Measurements from ENCODE around the gene MFAP1. TPM values are rescaled to one million over a fixed set of nuclear protein-coding genes. Genes with fewer than 3 reads are reported as not detected.
A peak's percentile ranks its signal among the peaks of the same experiment; 100 is the strongest.

The MFAP1 gene
- total RNA-seq, 1 experiment from 2014 or later: 19.7 TPM

DNA sequence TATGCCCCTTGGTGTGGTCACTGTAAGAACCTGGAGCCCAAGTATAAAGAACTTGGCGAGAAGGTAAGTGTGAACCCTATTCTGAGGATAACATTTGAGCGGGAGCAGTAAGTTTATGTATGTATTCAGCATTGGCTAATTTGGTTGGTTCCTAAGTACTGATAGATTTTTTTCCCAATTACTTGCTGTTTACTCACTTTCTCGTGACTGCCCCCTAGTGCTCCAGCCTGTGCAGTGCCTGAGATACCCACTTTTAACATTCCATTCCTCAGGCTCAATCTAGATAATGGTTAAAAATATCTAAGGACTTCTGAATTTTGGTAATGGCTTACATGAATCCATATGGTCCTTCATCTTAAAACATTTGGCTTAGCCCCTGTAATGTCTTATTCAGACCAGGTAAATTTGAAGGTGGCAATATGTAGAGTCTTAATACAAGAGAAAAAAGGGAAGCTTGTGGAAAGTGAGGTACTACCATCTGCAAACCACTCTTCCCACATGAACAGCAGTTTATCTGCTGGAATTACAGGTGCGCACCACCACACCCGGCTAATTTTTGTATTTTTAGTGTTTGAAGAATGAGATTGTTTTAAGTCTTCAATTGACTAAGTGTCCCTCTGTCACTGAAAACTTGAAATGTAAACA, 54.8 kb downstream of the MFAP1 start:
- Histone ChIP-seq H3K27ac (ENCODE audit: low read length) (peak overlapping the region; percentile 99), H3K4me3 (ENCODE audit: low read length) (no peak overlapping the region), H3K79me2 (ENCODE audit: low read length) (peaks cover 6% of the 10 kb centered on the region), H3K9ac (ENCODE audit: low read length) (no peak overlapping the region), H3K27me3 (ENCODE audit: low read length) (no peaks in the 10 kb centered on the region), H3K9me3 (ENCODE audit: low read length) (no peaks in the 10 kb centered on the region), H3K4me1 (ENCODE audit: low read length) (peaks cover 50% of the 10 kb centered on the region), H3K4me2 (ENCODE audit: low read depth, low read length, poor library complexity, severe bottlenecking) (no peak overlapping the region), H4K20me1 (ENCODE audit: insufficient read depth, low read depth, low read length) (peaks cover 23% of the 10 kb centered on the region), H3K36me3 (ENCODE audit: insufficient read depth, low read length) (peaks cover 78% of the 10 kb centered on the region), H2AFZ (ENCODE audit: low read length) (no peak overlapping the region), H3K9me2 (replicated peaks; ENCODE audit: insufficient read depth, low read length) (no peaks in the 10 kb centered on the region)
- DNase-seq: peak; percentile 83

- no peaks in the 10 kb centered on the region for H3K27me3 ChIP-seq (ENCODE audit: low read length)
- no peaks in the 10 kb centered on the region for H3K9me3 ChIP-seq (ENCODE audit: low read length)
- no peak overlapping the region for H3K4me3 ChIP-seq (ENCODE audit: low read length)
- H3K4me1 ChIP-seq (ENCODE audit: low read length): no peaks in the 10 kb centered on the region; the same call in 1 of the 2 replicates
- no peak overlapping the region for H3K27ac ChIP-seq (ENCODE audit: low read length)
- DNase-seq: no peak
- peaks cover 16% of the 10 kb centered on the region; the same call in 1 of the 2 replicates for H4K20me1 ChIP-seq (ENCODE audit: insufficient read depth, low read depth, low read length)
- H3K9me2 ChIP-seq (replicated peaks; ENCODE audit: insufficient read depth, low read length): no peaks in the 10 kb centered on the region
- H3K9ac ChIP-seq (ENCODE audit: low read length): no peak overlapping the region
- peaks cover 62% of the 10 kb centered on the region for H3K36me3 ChIP-seq (ENCODE audit: insufficient read depth, low read length)
- no peak overlapping the region for H2AFZ ChIP-seq (ENCODE audit: low read length)
- H3K79me2 ChIP-seq (ENCODE audit: low read length): peaks cover 3% of the 10 kb centered on the region; the same call in 1 of the 2 replicates
- H3K4me2 ChIP-seq (ENCODE audit: low read depth, low read length, poor library complexity, severe bottlenecking): no peak overlapping the region
These were observed 60.6 kb downstream of the MFAP1 start for GRCh38 chr15:43763819-43764446.

DNA sequence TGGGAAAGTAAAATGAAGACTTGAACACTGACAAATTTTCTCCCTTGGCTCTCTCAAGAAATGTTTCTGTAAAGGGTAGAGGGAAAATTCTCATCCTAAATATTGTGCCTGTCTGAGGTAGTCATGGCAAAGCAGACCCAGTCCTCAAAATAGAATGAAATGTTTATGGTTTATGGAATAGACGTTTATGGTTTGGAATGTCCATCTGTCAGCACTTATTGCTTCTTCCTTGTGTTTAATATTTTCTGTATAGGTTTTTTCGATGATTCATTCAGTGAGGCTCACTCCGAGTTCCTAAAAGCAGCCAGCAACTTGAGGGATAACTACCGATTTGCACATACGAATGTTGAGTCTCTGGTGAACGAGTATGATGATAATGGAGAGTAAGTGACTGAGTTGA, 61.7 kb downstream of the MFAP1 start:
- H3K4me3 ChIP-seq (ENCODE audit: low read length): no peak overlapping the region
- H3K4me1 ChIP-seq (ENCODE audit: low read length): no peaks in the 10 kb centered on the region
- no peaks in the 10 kb centered on the region for H3K27me3 ChIP-seq (ENCODE audit: low read length)
- peaks cover 8% of the 10 kb centered on the region; the same call in 1 of the 2 replicates for H3K79me2 ChIP-seq (ENCODE audit: low read length)
- no peak for DNase-seq
- no peak overlapping the region for H3K4me2 ChIP-seq (ENCODE audit: low read depth, low read length, poor library complexity, severe bottlenecking)
- H3K36me3 ChIP-seq (ENCODE audit: insufficient read depth, low read length): peaks cover 56% of the 10 kb centered on the region
- H3K9ac ChIP-seq (ENCODE audit: low read length): no peak overlapping the region
- peaks cover 16% of the 10 kb centered on the region; the same call in 1 of the 2 replicates for H4K20me1 ChIP-seq (ENCODE audit: insufficient read depth, low read depth, low read length)
- no peak overlapping the region for H3K27ac ChIP-seq (ENCODE audit: low read length)
- no peaks in the 10 kb centered on the region for H3K9me2 ChIP-seq (replicated peaks; ENCODE audit: insufficient read depth, low read length)
- no peaks in the 10 kb centered on the region for H3K9me3 ChIP-seq (ENCODE audit: low read length)
- H2AFZ ChIP-seq (ENCODE audit: low read length): no peak overlapping the region

Small RNA genes within 50 kb of the gene (small RNA-seq; reads per million reads assigned to genes)
- not detected for gene MIR1282
- not detected for gene RF00019

Other genes starting within 250 kb of the MFAP1 start
- gene PPIP5K1, start 234.5 kb downstream of the MFAP1 start, total RNA-seq (2014; rRNA removed; shearing (Covaris generic); ENCODE audit: low replicate concordance): 31.5 and 33.6 TPM in 2 replicates
- gene CKMT1B, start 230.7 kb downstream of the MFAP1 start, total RNA-seq (2014; rRNA removed; shearing (Covaris generic); ENCODE audit: low replicate concordance): not detected in 2 replicates
- 0.36 and 1.2 TPM in 2 replicates for gene STRC, start 205.9 kb downstream of the MFAP1 start, total RNA-seq (2014; rRNA removed; shearing (Covaris generic); ENCODE audit: low replicate concordance)
- gene CATSPER2, start 175.8 kb downstream of the MFAP1 start, total RNA-seq (2014; rRNA removed; shearing (Covaris generic); ENCODE audit: low replicate concordance): 5.1 and 6.0 TPM in 2 replicates
- gene CKMT1A, start 130.8 kb downstream of the MFAP1 start, total RNA-seq (2014; rRNA removed; shearing (Covaris generic); ENCODE audit: low replicate concordance): not detected in 2 replicates
- 160 and 198 TPM in 2 replicates for gene PDIA3, start 78.3 kb downstream of the MFAP1 start, total RNA-seq (2014; rRNA removed; shearing (Covaris generic); ENCODE audit: low replicate concordance)
- 522 and 565 TPM in 2 replicates for gene ELL3, start 47.7 kb downstream of the MFAP1 start, total RNA-seq (2014; rRNA removed; shearing (Covaris generic); ENCODE audit: low replicate concordance)
- gene SERF2, start 32.4 kb downstream of the MFAP1 start, total RNA-seq (2014; rRNA removed; shearing (Covaris generic); ENCODE audit: low replicate concordance): 882 and 1,084 TPM in 2 replicates
- gene SERINC4, start 24.5 kb downstream of the MFAP1 start, total RNA-seq (2014; rRNA removed; shearing (Covaris generic); ENCODE audit: low replicate concordance): not detected in 2 replicates
- 31.1 and 32.5 TPM in 2 replicates for gene HYPK, start 24.1 kb downstream of the MFAP1 start, total RNA-seq (2014; rRNA removed; shearing (Covaris generic); ENCODE audit: low replicate concordance)
- gene WDR76, start 2.3 kb upstream of the MFAP1 start, total RNA-seq (2014; rRNA removed; shearing (Covaris generic); ENCODE audit: low replicate concordance): 39.9 and 43.8 TPM in 2 replicates